HCT116 (cell line): ENCODE measurements around the gene DAAM1. TPM values are rescaled to one million over a fixed set of nuclear protein-coding genes. Genes with fewer than 3 reads are reported as not detected.

Source experiments
- ATAC-seq: fragments of 200-7000 bp; cut with Tn5 transposase; 2 replicates; pipeline ENCODE4 v1.9.1; 2020; ENCODE audit warnings: mild to moderate bottlenecking, moderate library complexity
- BruUV-seq: library from RNA; stranded (reverse); fragments of 400-500 nt; replicated peaks from 2 replicates; lab custom pipeline; 2021; lab: Mats Ljungman, UMichigan
- CTCF ChIA-PET: fragments of 300-600 bp; sonication (Branson Sonifier 250); formaldehyde crosslinking; loops from one replicate; lab custom pipeline; 2021; ENCODE audit warnings: antibody characterized with exemption; lab: Charles Lee
- POLR2A ChIA-PET: fragments of 300-600, 350-600 bp; sonication (Branson Sonifier 250); formaldehyde crosslinking; loops from one replicate; lab custom pipeline; 2021; ENCODE audit warnings: antibody characterized with exemption; lab: Charles Lee
- RAD21 ChIA-PET, 2 experiments: fragments of 300-600 bp; sonication (Branson Sonifier 250); formaldehyde crosslinking; loops; one replicate each; lab custom pipeline; 2023; ENCODE audit warnings: low total read pairs in 2 of 2; ENCODE audit not compliant: uncharacterized antibody in 2 of 2, unreplicated experiment in 2 of 2, low non-redundant PET in 1 of 2; lab: Charles Lee
- DNase-seq: peaks from one replicate; pipeline ENCODE4 v3.0.0-alpha.2; 2010; ENCODE audit warnings: low read depth, low spot score
- H2AFZ ChIP-seq: fragments of 200-600 bp; shearing (Covaris generic), sonication (generic); 2 replicates; pipeline ENCODE4 v1.6.1; 2017; ENCODE audit warnings: low read depth, mixed run types, mixed read lengths, antibody characterized with exemption, low read length; ENCODE audit not compliant: poor library complexity, severe bottlenecking
- H3K27ac ChIP-seq: 2 replicates; pipeline ENCODE4 v1.5.1; 2012; ENCODE audit warnings: low read depth, low read length
- H3K27me3 ChIP-seq: fragments of 200-600 bp; sonication (generic); 2 replicates; pipeline ENCODE4 v1.6.1; 2016; ENCODE audit warnings: mixed run types, low read length, mixed read lengths; ENCODE audit not compliant: insufficient read depth
- H3K36me3 ChIP-seq, 2 experiments: fragments of 200-500 bp in 1 of 2; fragments of 200-600 bp in 1 of 2; sonication (Bioruptor generic) in 1 of 2; sonication (generic) in 1 of 2; 2 replicates each; pipeline versions ENCODE4 v1.5.1 to v1.6.1; 2014 to 2016; ENCODE audit warnings: low read length in 2 of 2, inconsistent platforms in 1 of 2, mixed read lengths in 1 of 2, mixed run types in 1 of 2; ENCODE audit not compliant: insufficient read depth in 2 of 2, control insufficient read depth in 1 of 2
- H3K4me1 ChIP-seq, 2 experiments: fragments of 200-600 bp in 1 of 2; sonication (generic) in 1 of 2; 2 replicates each; pipeline versions ENCODE4 v1.5.1 to v1.6.1; 2012 to 2017; ENCODE audit warnings: low read length in 2 of 2, inconsistent platforms in 1 of 2, mild to moderate bottlenecking in 1 of 2, mixed read lengths in 1 of 2, mixed run types in 1 of 2, moderate library complexity in 1 of 2; ENCODE audit not compliant: insufficient read depth in 2 of 2, control insufficient read depth in 1 of 2
- H3K4me2 ChIP-seq: fragments of 200-600 bp; sonication (generic); 2 replicates; pipeline ENCODE4 v1.6.1; 2017; ENCODE audit warnings: mixed run types, low read length, mixed read lengths
- H3K4me3 ChIP-seq, 2 experiments: fragments of 200-600 bp in 1 of 2; sonication (generic) in 1 of 2; replicated peaks in 1 of 2; 2 replicates each; pipeline ENCODE4 v1.5.1; 2011 to 2016; ENCODE audit warnings: low read length in 2 of 2, control low read depth in 1 of 2, low read depth in 1 of 2, mild to moderate bottlenecking in 1 of 2, mixed read lengths in 1 of 2, mixed run types in 1 of 2
- H3K79me2 ChIP-seq: fragments of 200-600 bp; sonication (generic); 2 replicates; pipeline ENCODE4 v1.6.1; 2017; ENCODE audit warnings: mild to moderate bottlenecking, mixed run types, low read length, moderate library complexity, mixed read lengths; ENCODE audit not compliant: insufficient read depth
- H3K9ac ChIP-seq: fragments of 200-600 bp; sonication (generic); 2 replicates; pipeline ENCODE4 v1.6.1; 2016; ENCODE audit warnings: low read length, mixed read lengths
- H3K9me2 ChIP-seq: fragments of 200-600 bp; sonication (generic), shearing (Covaris generic); 2 replicates; pipeline ENCODE4 v1.6.1; 2017; ENCODE audit warnings: mixed run types, mild to moderate bottlenecking, moderate library complexity; ENCODE audit not compliant: insufficient read depth
- H3K9me3 ChIP-seq, 2 experiments: fragments of 200-500 bp in 1 of 2; fragments of 200-600 bp in 1 of 2; sonication (Bioruptor generic) in 1 of 2; sonication (generic) in 1 of 2; 2 replicates each; pipeline ENCODE4 v1.6.1; 2014 to 2017; ENCODE audit warnings: low read length in 2 of 2, mixed read lengths in 2 of 2, inconsistent platforms in 1 of 2, low read depth in 1 of 2, mild to moderate bottlenecking in 1 of 2, mixed run types in 1 of 2, moderate library complexity in 1 of 2; ENCODE audit not compliant: control insufficient read depth in 1 of 2, insufficient read depth in 1 of 2
- H4K20me1 ChIP-seq: fragments of 200-600 bp; sonication (generic), shearing (Covaris generic); 2 replicates; pipeline ENCODE4 v1.6.1; 2017; ENCODE audit warnings: mixed run types, mild to moderate bottlenecking, moderate library complexity; ENCODE audit not compliant: insufficient read depth
- CBX3 ChIP-seq: IDR thresholded peaks from 2 replicates; pipeline ENCODE4 v1.6.1; 2012; ENCODE audit warnings: low read depth
- CEBPB ChIP-seq: IDR thresholded peaks from 2 replicates; pipeline ENCODE4 v1.6.1; 2012; ENCODE audit warnings: low read depth
- ELF1 ChIP-seq: IDR thresholded peaks from 2 replicates; pipeline ENCODE4 v1.6.1; 2012; ENCODE audit warnings: low read depth, borderline replicate concordance
- JUND ChIP-seq: IDR thresholded peaks from 2 replicates; pipeline ENCODE4 v1.6.1; 2012
- POLR2A ChIP-seq: IDR thresholded peaks from 2 replicates; pipeline ENCODE4 v1.7.0; 2011; ENCODE audit warnings: borderline replicate concordance; ENCODE audit not compliant: insufficient read depth, insufficient read length; ENCODE audit errors: extremely low read depth
- POLR2AphosphoS5 ChIP-seq: IDR thresholded peaks from 2 replicates; pipeline ENCODE4 v1.6.1; 2011; ENCODE audit warnings: mild to moderate bottlenecking, low read depth, low read length, moderate library complexity
- RAD21 ChIP-seq: IDR thresholded peaks from 2 replicates; pipeline ENCODE4 v1.6.1; 2012; ENCODE audit warnings: low read depth, mild to moderate bottlenecking
- SIN3A ChIP-seq: IDR thresholded peaks from 2 replicates; pipeline ENCODE4 v1.6.1; 2012; ENCODE audit warnings: low read depth
- SRF ChIP-seq: IDR thresholded peaks from 2 replicates; pipeline ENCODE4 v1.6.1; 2012; ENCODE audit warnings: low read depth
- TCF7L2 ChIP-seq: IDR thresholded peaks from 2 replicates; pipeline ENCODE4 v1.7.0; 2011; ENCODE audit warnings: borderline replicate concordance, inconsistent platforms; ENCODE audit not compliant: insufficient read depth, insufficient read length; ENCODE audit errors: extremely low read depth
- YY1 ChIP-seq: IDR thresholded peaks from 2 replicates; pipeline ENCODE4 v1.6.1; 2011; ENCODE audit warnings: low read length, low read depth, moderate library complexity, mild to moderate bottlenecking; ENCODE audit not compliant: insufficient replicate concordance; ENCODE audit errors: extremely low read depth
- ZNF274 ChIP-seq: fragments of 200-500 bp; sonication (Bioruptor generic); IDR thresholded peaks from 2 replicates; pipeline ENCODE4 v1.6.1; 2014; ENCODE audit warnings: mild to moderate bottlenecking, low read depth, low read length, inconsistent platforms
- intact Hi-C: fragments of 100-400 bp; cut with micrococcal nuclease; formaldehyde crosslinking; loops from 2 replicates; pipeline ENCODE4 v1.10.0; 2022
- total RNA-seq: library from RNA; stranded (reverse); gene quantifications from one replicate; pipeline ENCODE4 v1.2.1, GENCODE V29; 2021; ENCODE audit not compliant: unreplicated experiment
- TF ChIP-seq, protein P1 (sequence below): IDR thresholded peaks from 2 replicates; pipeline ENCODE4 v1.6.1; 2012
- TF ChIP-seq, protein P2 (sequence below): IDR thresholded peaks from 2 replicates; pipeline ENCODE4 v1.6.1; 2011; ENCODE audit warnings: mild to moderate bottlenecking, low read length, moderate library complexity; ENCODE audit not compliant: insufficient replicate concordance; ENCODE audit errors: extremely low read depth
- TF ChIP-seq, protein P3 (sequence below): IDR thresholded peaks from 2 replicates; pipeline ENCODE4 v1.6.1; 2012

DAAM1 gene
- total RNA-seq, 1 experiment from 2014 or later, result 10.7 TPM

DNA sequence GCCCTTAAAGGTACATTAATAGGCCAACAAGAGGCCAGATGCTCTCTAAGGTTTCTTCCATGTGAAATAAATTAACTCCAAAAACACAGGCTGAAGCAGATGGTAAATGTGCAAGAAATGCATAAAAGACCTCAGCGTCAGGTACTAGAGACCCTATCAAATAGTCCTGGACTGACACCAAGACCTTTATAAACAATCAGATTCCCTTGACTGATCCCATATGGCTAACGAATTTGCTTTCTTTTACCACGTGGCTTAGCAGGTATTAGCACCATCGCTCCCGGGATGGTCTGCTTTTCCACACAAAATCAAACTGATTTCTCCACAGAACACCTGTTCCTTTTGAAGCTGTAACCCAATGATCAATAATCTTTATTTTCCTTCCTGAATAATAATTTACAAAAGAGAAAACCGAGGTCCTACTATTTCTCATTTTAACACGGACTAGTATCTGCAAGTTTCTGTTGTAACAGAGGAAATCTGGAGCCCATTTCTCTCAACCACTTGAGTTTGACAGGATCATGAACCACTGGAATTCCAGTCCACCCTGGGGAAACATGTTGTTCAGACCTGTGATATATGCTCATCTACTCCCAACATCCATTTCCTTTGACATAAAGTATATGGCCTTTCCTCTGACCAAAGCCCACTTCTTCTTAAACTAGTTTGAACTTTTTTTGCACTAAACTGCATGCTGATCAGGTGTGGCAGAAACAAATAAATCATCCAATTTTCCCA, 48.2 kb upstream of the DAAM1 start (continued):
- TF ChIP-seq RAD21, result no peak
- no peak for TF ChIP-seq ELF1

DNA sequence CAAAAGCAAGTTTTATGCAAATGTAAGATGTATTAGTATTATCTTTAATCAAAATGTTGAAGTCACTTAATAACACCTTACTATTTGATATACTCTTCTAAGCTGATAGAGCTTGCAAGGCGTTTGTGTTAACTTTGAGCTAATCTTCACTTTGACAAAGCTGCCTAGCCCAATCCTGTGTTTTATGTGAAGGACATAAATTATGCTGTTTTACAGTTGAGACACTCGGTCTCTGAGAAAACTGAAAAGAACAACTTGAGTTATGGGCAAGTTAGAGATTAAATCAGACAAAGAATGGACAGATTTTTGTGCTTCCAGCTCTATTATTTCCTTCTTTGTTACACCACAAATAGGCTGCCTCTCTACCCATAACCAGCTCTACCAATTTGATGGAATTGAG, 42.0 kb upstream of the DAAM1 start:
- intact Hi-C loops, result no loop called here

More for the DNA sequence above, 42.0 kb upstream of the DAAM1 start:
- H3K4me2 ChIP-seq, result no peak overlapping the region
- H3K9me3 ChIP-seq, result no peaks in the 10 kb centered on the region
- H3K79me2 ChIP-seq, result no peaks in the 10 kb centered on the region
- CTCF ChIA-PET, result no interaction called here
- no peak overlapping the region for H3K9ac ChIP-seq
- no TSS peak for BruUV-seq
- RAD21 ChIA-PET, result no interaction called here
- no peaks in the 10 kb centered on the region for H3K36me3 ChIP-seq
- ATAC-seq (no peak), DNase-seq (no peak)
- H3K9me2 ChIP-seq, result no peaks in the 10 kb centered on the region
- POLR2A ChIA-PET, result interaction anchor here (0.5 kb wide), 1 partner anchor 919 kb away, joined by 4 read pairs; no protein-coding TSS in a partner anchor
- no peak overlapping the region for H2AFZ ChIP-seq
- no peak overlapping the region for H3K27ac ChIP-seq
- TF ChIP-seq ZNF274 (no peak), POLR2A (no peak), JUND (no peak), SRF (no peak), CBX3 (no peak), TCF7L2 (no peak), YY1 (no peak), CEBPB (no peak), POLR2AphosphoS5 (no peak), SIN3A (no peak)
- TF ChIP-seq, protein P1, sequence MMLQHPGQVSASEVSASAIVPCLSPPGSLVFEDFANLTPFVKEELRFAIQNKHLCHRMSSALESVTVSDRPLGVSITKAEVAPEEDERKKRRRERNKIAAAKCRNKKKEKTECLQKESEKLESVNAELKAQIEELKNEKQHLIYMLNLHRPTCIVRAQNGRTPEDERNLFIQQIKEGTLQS, result no peak
- TF ChIP-seq, protein P2, sequence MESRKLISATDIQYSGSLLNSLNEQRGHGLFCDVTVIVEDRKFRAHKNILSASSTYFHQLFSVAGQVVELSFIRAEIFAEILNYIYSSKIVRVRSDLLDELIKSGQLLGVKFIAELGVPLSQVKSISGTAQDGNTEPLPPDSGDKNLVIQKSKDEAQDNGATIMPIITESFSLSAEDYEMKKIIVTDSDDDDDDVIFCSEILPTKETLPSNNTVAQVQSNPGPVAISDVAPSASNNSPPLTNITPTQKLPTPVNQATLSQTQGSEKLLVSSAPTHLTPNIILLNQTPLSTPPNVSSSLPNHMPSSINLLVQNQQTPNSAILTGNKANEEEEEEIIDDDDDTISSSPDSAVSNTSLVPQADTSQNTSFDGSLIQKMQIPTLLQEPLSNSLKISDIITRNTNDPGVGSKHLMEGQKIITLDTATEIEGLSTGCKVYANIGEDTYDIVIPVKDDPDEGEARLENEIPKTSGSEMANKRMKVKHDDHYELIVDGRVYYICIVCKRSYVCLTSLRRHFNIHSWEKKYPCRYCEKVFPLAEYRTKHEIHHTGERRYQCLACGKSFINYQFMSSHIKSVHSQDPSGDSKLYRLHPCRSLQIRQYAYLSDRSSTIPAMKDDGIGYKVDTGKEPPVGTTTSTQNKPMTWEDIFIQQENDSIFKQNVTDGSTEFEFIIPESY, result no peak
- TF ChIP-seq, protein P3, sequence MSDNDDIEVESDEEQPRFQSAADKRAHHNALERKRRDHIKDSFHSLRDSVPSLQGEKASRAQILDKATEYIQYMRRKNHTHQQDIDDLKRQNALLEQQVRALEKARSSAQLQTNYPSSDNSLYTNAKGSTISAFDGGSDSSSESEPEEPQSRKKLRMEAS, result no peak
- H3K27me3 ChIP-seq, result no peaks in the 10 kb centered on the region
- no peak overlapping the region for H3K4me3 ChIP-seq
- no peaks in the 10 kb centered on the region for H3K4me1 ChIP-seq
- H4K20me1 ChIP-seq, result no peaks in the 10 kb centered on the region
